Endothelial cell of umbilical vein (primary cell): ENCODE data around the gene PIGT. TPM values are rescaled to one million over a fixed set of nuclear protein-coding genes. Genes with fewer than 3 reads are reported as not detected.

Source experiments
- BruUV-seq: library from RNA; stranded (reverse); fragments of 400-500 nt; replicated peaks from 2 replicates; lab custom pipeline; 2021; lab: Mats Ljungman, UMichigan
- CTCF ChIA-PET: fragments of 300-600, 350-600 bp; sonication (Branson Sonifier 250); formaldehyde crosslinking; loops from one replicate; lab custom pipeline; 2021; ENCODE audit warnings: antibody characterized with exemption, inconsistent platforms; lab: Charles Lee
- POLR2A ChIA-PET: fragments of 300-600, 350-600 bp; sonication (Branson Sonifier 250); formaldehyde crosslinking; loops from one replicate; lab custom pipeline; 2021; ENCODE audit warnings: antibody characterized with exemption, inconsistent platforms; lab: Charles Lee
- DNase-seq: peaks from one replicate; pipeline ENCODE4 v3.0.0-alpha.2; 2011; ENCODE audit warnings: low read depth, low spot score
- FAIRE-seq: peaks from 2 replicates; lab custom pipeline; 2011; peaks lifted over from hg19 to GRCh38; lab: Jason Lieb, UNC
- H2AFZ ChIP-seq: 2 replicates; pipeline ENCODE4 v1.6.0; 2012; ENCODE audit warnings: low read depth, low read length, control low read depth, inconsistent platforms
- H3K27ac ChIP-seq: 2 replicates; pipeline ENCODE4 v1.5.1; 2011; ENCODE audit warnings: low read depth, mild to moderate bottlenecking, control low read depth, low read length, moderate library complexity; ENCODE audit not compliant: insufficient read depth
- H3K27me3 ChIP-seq, 2 experiments: 2 replicates each; pipeline versions ENCODE4 v1.6.0 to v1.6.1; 2011; ENCODE audit warnings: low read length in 2 of 2, mixed read lengths in 1 of 2; ENCODE audit not compliant: control insufficient read depth in 2 of 2, insufficient read depth in 2 of 2
- H3K36me3 ChIP-seq, 2 experiments: 2 replicates in 1 of 2; 3 replicates in 1 of 2; pipeline ENCODE4 v1.5.1; 2011; ENCODE audit warnings: low read length in 2 of 2, mild to moderate bottlenecking in 1 of 2, moderate library complexity in 1 of 2; ENCODE audit not compliant: control insufficient read depth in 2 of 2, insufficient read depth in 2 of 2; ENCODE audit errors: extremely low read depth in 1 of 2
- H3K4me1 ChIP-seq: 3 replicates; pipeline ENCODE4 v1.5.1; 2011; ENCODE audit warnings: mild to moderate bottlenecking, low read length; ENCODE audit not compliant: control insufficient read depth, insufficient read depth; ENCODE audit errors: extremely low read depth
- H3K4me2 ChIP-seq: 2 replicates; pipeline ENCODE4 v1.6.1; 2011; ENCODE audit warnings: low read length, control low read depth, mixed read lengths; ENCODE audit not compliant: insufficient read depth
- H3K4me3 ChIP-seq, 3 experiments: fragments of 200-600 bp in 1 of 3; sonication (generic), shearing (Covaris generic) in 1 of 3; replicated peaks in 1 of 3; 2 replicates each; pipeline ENCODE4 v1.5.1; 2011 to 2016; ENCODE audit warnings: control low read depth in 3 of 3, low read length in 3 of 3, mild to moderate bottlenecking in 2 of 3, inconsistent platforms in 1 of 3, low read depth in 1 of 3, moderate library complexity in 1 of 3; ENCODE audit not compliant: insufficient read depth in 1 of 3
- H3K79me2 ChIP-seq: 2 replicates; pipeline ENCODE4 v1.6.0; 2012; ENCODE audit warnings: low read length, inconsistent platforms; ENCODE audit not compliant: control insufficient read depth, insufficient read depth
- H3K9ac ChIP-seq: replicated peaks from 2 replicates; pipeline ENCODE3; 2011; ENCODE audit warnings: low read length, control low read depth; ENCODE audit not compliant: insufficient read depth; ENCODE audit errors: extremely low read depth
- H3K9me1 ChIP-seq: replicated peaks from 3 replicates; pipeline ENCODE4 v1.6.0; 2011; ENCODE audit warnings: mild to moderate bottlenecking, low read length; ENCODE audit not compliant: control insufficient read depth, insufficient read depth; ENCODE audit errors: extremely low read depth
- H3K9me3 ChIP-seq: replicated peaks from 2 replicates; pipeline ENCODE4 v1.5.1; 2012; ENCODE audit warnings: low read length, inconsistent platforms; ENCODE audit not compliant: control insufficient read depth, insufficient read depth
- H4K20me1 ChIP-seq: replicated peaks from 2 replicates; pipeline ENCODE3; 2011; ENCODE audit warnings: mild to moderate bottlenecking, low read length; ENCODE audit not compliant: control insufficient read depth, insufficient read depth; ENCODE audit errors: extremely low read depth
- CTCF ChIP-seq, 2 donors: IDR thresholded peaks; 1 replicate in 1 of 2; 2 replicates in 1 of 2; pipeline ENCODE4 v1.5.1; 2011; ENCODE audit warnings: low read length in 2 of 2, mild to moderate bottlenecking in 2 of 2, moderate library complexity in 2 of 2, control low read depth in 1 of 2, inconsistent platforms in 1 of 2, low read depth in 1 of 2; ENCODE audit not compliant: insufficient read depth in 1 of 2; ENCODE audit errors: extremely low read depth in 1 of 2
- EZH2 ChIP-seq: IDR thresholded peaks from 2 replicates; pipeline ENCODE4 v1.6.1; 2012; ENCODE audit warnings: borderline replicate concordance, low read depth, mild to moderate bottlenecking, moderate library complexity, low read length, inconsistent platforms; ENCODE audit not compliant: severe bottlenecking
- FOS ChIP-seq: IDR thresholded peaks from 2 replicates; pipeline ENCODE4 v1.6.1; 2011; ENCODE audit warnings: mild to moderate bottlenecking, low read length, moderate library complexity, borderline replicate concordance; ENCODE audit not compliant: insufficient read depth
- GATA2 ChIP-seq: IDR thresholded peaks from 2 replicates; pipeline ENCODE4 v1.7.0; 2011; ENCODE audit warnings: low read depth, mild to moderate bottlenecking, moderate library complexity, mixed read lengths, low read length; ENCODE audit not compliant: insufficient read length, insufficient read depth
- JUN ChIP-seq: IDR thresholded peaks from 2 replicates; pipeline ENCODE4 v1.6.1; 2011; ENCODE audit warnings: borderline replicate concordance, low read depth; ENCODE audit not compliant: insufficient read length, insufficient read depth
- MAX ChIP-seq: IDR thresholded peaks from 2 replicates; pipeline ENCODE4 v1.6.1; 2011; ENCODE audit not compliant: insufficient read depth, insufficient read length
- MYC ChIP-seq: IDR thresholded peaks from one replicate; pipeline ENCODE4 v1.6.1; 2011; ENCODE audit warnings: mild to moderate bottlenecking, low read depth, low read length
- POLR2A ChIP-seq: IDR thresholded peaks from 2 replicates; pipeline ENCODE4 v1.6.1; 2012; ENCODE audit warnings: low read depth, mild to moderate bottlenecking, control low read depth, low read length
- POLR2AphosphoS5 ChIP-seq: IDR thresholded peaks from 2 replicates; pipeline ENCODE4 v1.6.1; 2012; ENCODE audit warnings: low read depth, mild to moderate bottlenecking, control low read depth, low read length, moderate library complexity; ENCODE audit not compliant: insufficient read depth
- dilution Hi-C: fragments of 300-500 bp; cut with MboI; formaldehyde crosslinking; loops from one replicate; pipeline ENCODE4 v1.15.0; 2019; ENCODE audit warnings: low sequenced_read_pairs; ENCODE audit not compliant: extremely low pct_ligation_motif_present
- intact Hi-C: fragments of 100-400 bp; cut with micrococcal nuclease; formaldehyde crosslinking; loops from one replicate; pipeline ENCODE4 v1.10.0; 2022
- polyA plus RNA-seq, 4 experiments: library from polyadenylated mRNA; depleted of rRNA in 3 of 4; stranded (reverse) in 3 of 4; unstranded in 1 of 4; fragments of >200 nt; gene quantifications; 2 replicates each; pipeline versions ENCODE4 v1.2.1 to v1.2.3, GENCODE V29; 2011 to 2012; ENCODE audit warnings: missing spikeins in 1 of 4
- total RNA-seq: library from RNA; stranded (reverse); gene quantifications from 2 replicates; pipeline ENCODE4 v1.2.3, GENCODE V29; 2021

Gene PIGT
- total and polyA plus RNA-seq, 2 donors (not counting 3 experiments of a cell fraction or from before 2014, with no cell fraction given), result 96.8 to 143 TPM

GRCh38 chr20:45449528-45449927, 33.6 kb downstream of the PIGT start:
- TF ChIP-seq JUN, result no peak
- TF ChIP-seq MYC, result no peak
- no peak for TF ChIP-seq POLR2AphosphoS5
- no peak for TF ChIP-seq POLR2A
- TF ChIP-seq EZH2, result no peak
- no peak for TF ChIP-seq MAX
- TF ChIP-seq CTCF (IDR thresholded peaks at IDR 0.05; ENCODE audit: extremely low read depth in 1 of 2, insufficient read depth in 1 of 2, low read depth in 1 of 2, low read length in 2 of 2), result no peak
- TF ChIP-seq FOS, result no peak
- TF ChIP-seq GATA2, result no peak
- Histone ChIP-seq H3K79me2 (no peaks in the 10 kb centered on the region), H3K4me1 (no peaks in the 10 kb centered on the region), H3K27ac (no peak overlapping the region), H3K9me3 (no peaks in the 10 kb centered on the region), H3K36me3 (no peaks in the 10 kb centered on the region), H3K4me3 (no peak overlapping the region), H2AFZ (no peak overlapping the region), H4K20me1 (no peaks in the 10 kb centered on the region), H3K9me1 (no peaks in the 10 kb centered on the region), H3K27me3 (peaks cover 3 to 4% of the 10 kb centered on the region in 2 experiments), H3K9ac (no peak overlapping the region), H3K4me2 (no peak overlapping the region)
- BruUV-seq, result no TSS peak
- dilution Hi-C loops, result no loop called here
- intact Hi-C loops, result no loop called here
- DNase-seq (no peak), FAIRE-seq (no peak)
- ChIA-PET CTCF (interaction anchor here (0.7 to 8.5 kb wide), 21 partner anchors 10 to 353 kb away, joined by 3 to 88 read pairs (median 7); partner anchors contain the start of gene SYS1), POLR2A (interaction anchor here (1.0 kb wide), 1 partner anchor 13 kb away, joined by 3 read pairs; no protein-coding TSS in a partner anchor)
